ENCODE data around the gene RBM39. TPM values are rescaled to one million over a fixed set of nuclear protein-coding genes. Genes with fewer than 3 reads are reported as not detected.

Gene RBM39
- total and polyA plus RNA-seq, 9 of the 15 experiments (the other 6 are each of a cell fraction or from before 2014, with no cell fraction given), result 143 to 319 (median 228) TPM

DNA sequence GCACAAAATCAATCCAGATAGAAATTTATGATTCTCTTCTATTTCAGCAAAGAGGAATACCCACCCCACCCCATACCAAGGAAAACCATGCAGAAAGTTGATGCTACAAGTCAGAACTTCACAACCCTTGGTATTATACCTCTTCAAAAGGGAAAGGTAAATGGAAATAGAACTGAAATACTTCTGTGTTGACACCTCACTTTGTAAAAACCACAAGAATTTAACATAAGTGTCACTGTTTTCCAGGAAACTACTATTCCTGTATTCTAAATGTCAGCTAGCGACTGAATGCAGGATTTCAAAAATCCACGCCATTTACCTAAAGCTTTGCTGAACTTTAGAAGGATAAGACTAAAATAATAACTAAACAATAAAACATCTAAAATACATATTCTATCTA, 81.0 kb downstream of the RBM39 start (continued):
- TF ChIP-seq, protein P1, sequence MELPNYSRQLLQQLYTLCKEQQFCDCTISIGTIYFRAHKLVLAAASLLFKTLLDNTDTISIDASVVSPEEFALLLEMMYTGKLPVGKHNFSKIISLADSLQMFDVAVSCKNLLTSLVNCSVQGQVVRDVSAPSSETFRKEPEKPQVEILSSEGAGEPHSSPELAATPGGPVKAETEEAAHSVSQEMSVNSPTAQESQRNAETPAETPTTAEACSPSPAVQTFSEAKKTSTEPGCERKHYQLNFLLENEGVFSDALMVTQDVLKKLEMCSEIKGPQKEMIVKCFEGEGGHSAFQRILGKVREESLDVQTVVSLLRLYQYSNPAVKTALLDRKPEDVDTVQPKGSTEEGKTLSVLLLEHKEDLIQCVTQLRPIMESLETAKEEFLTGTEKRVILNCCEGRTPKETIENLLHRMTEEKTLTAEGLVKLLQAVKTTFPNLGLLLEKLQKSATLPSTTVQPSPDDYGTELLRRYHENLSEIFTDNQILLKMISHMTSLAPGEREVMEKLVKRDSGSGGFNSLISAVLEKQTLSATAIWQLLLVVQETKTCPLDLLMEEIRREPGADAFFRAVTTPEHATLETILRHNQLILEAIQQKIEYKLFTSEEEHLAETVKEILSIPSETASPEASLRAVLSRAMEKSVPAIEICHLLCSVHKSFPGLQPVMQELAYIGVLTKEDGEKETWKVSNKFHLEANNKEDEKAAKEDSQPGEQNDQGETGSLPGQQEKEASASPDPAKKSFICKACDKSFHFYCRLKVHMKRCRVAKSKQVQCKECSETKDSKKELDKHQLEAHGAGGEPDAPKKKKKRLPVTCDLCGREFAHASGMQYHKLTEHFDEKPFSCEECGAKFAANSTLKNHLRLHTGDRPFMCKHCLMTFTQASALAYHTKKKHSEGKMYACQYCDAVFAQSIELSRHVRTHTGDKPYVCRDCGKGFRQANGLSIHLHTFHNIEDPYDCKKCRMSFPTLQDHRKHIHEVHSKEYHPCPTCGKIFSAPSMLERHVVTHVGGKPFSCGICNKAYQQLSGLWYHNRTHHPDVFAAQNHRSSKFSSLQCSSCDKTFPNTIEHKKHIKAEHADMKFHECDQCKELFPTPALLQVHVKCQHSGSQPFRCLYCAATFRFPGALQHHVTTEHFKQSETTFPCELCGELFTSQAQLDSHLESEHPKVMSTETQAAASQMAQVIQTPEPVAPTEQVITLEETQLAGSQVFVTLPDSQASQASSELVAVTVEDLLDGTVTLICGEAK (IDR thresholded peaks at IDR 0.05), result no peak
- TF ChIP-seq, protein P1 (CRISPR knock-in tag; IDR thresholded peaks at IDR 0.05), result no peak
